PC-3 (cell line): ENCODE measurements around the gene EXD3. TPM values are rescaled to one million over a fixed set of nuclear protein-coding genes. Genes with fewer than 3 reads are reported as not detected.

ENCODE experiments used
- ATAC-seq: fragments of 200-7000 bp; cut with Tn5 transposase; 2 replicates; pipeline ENCODE4 v1.9.1; 2020; ENCODE audit warnings: mild to moderate bottlenecking, moderate library complexity
- BruUV-seq: library from RNA; stranded (reverse); fragments of 400-500 nt; replicated peaks from 2 replicates; lab custom pipeline; 2021; lab: Mats Ljungman, UMichigan
- CTCF ChIA-PET: fragments of 300-600 bp; sonication (Branson Sonifier 250); formaldehyde crosslinking; loops from one replicate; lab custom pipeline; 2022; ENCODE audit warnings: antibody characterized with exemption; lab: Charles Lee
- POLR2A ChIA-PET: fragments of 300-600 bp; sonication (Branson Sonifier 250); formaldehyde crosslinking; loops from one replicate; lab custom pipeline; 2022; ENCODE audit warnings: antibody characterized with exemption; ENCODE audit not compliant: unreplicated experiment; lab: Charles Lee
- DNase-seq: peaks from one replicate; pipeline ENCODE4 v3.0.0-alpha.2; 2015
- H2AFZ ChIP-seq: fragments of 300-600 bp; sonication (generic); 2 replicates; pipeline ENCODE4 v1.6.0; 2016; ENCODE audit warnings: antibody characterized with exemption, low read length
- H3F3A ChIP-seq: fragments of 300-600 bp; sonication (generic); one replicate; pipeline ENCODE4 v1.6.0; 2017; ENCODE audit warnings: antibody characterized with exemption, low read length, control low read depth, mild to moderate bottlenecking; ENCODE audit not compliant: unreplicated experiment
- H3K27ac ChIP-seq: fragments of 300-600 bp; sonication (generic); 2 replicates; pipeline ENCODE4 v1.5.1; 2016; ENCODE audit warnings: mild to moderate bottlenecking, low read length
- H3K27me3 ChIP-seq: fragments of 300-600 bp; sonication (generic); 2 replicates; pipeline ENCODE4 v1.6.1; 2016; ENCODE audit warnings: low read length, mixed read lengths
- H3K36me3 ChIP-seq: fragments of 300-600 bp; sonication (generic); 2 replicates; pipeline ENCODE4 v1.6.1; 2016; ENCODE audit warnings: low read depth, mixed run types, low read length, mixed read lengths
- H3K4me1 ChIP-seq: fragments of 300-600 bp; sonication (generic); 2 replicates; pipeline ENCODE4 v1.5.1; 2016; ENCODE audit warnings: low read length; ENCODE audit not compliant: insufficient read depth
- H3K4me2 ChIP-seq: fragments of 300-600 bp; sonication (generic); 2 replicates; pipeline ENCODE4 v1.6.0; 2016; ENCODE audit warnings: low read length
- H3K4me3 ChIP-seq: fragments of 300-600 bp; sonication (generic); 2 replicates; pipeline ENCODE4 v1.5.1; 2016; ENCODE audit warnings: mild to moderate bottlenecking, low read length, mixed read lengths
- H3K79me2 ChIP-seq: fragments of 300-600 bp; sonication (generic); 2 replicates; pipeline ENCODE4 v1.6.1; 2017; ENCODE audit warnings: low read length, mixed read lengths
- H3K9ac ChIP-seq: fragments of 300-600 bp; sonication (generic); 2 replicates; pipeline ENCODE4 v1.6.0; 2016; ENCODE audit warnings: mild to moderate bottlenecking, low read length
- H3K9me2 ChIP-seq: fragments of 300-600 bp; sonication (generic); replicated peaks from 2 replicates; pipeline ENCODE4 v1.6.1; 2016; ENCODE audit warnings: mixed run types, low read length, mixed read lengths
- H3K9me3 ChIP-seq: fragments of 300-600 bp; sonication (generic); 2 replicates; pipeline ENCODE4 v1.6.1; 2016; ENCODE audit warnings: low read length, mixed read lengths
- H4K20me1 ChIP-seq: fragments of 300-600 bp; sonication (generic); 2 replicates; pipeline ENCODE4 v1.6.1; 2016; ENCODE audit warnings: low read length, mixed read lengths
- EZH2 ChIP-seq: fragments of 300-600 bp; sonication (generic); IDR thresholded peaks from one replicate; pipeline ENCODE4 v1.6.1; 2017; ENCODE audit warnings: antibody characterized with exemption, mild to moderate bottlenecking, low read length; ENCODE audit not compliant: unreplicated experiment
- EZH2phosphoT487 ChIP-seq: fragments of 300-600 bp; sonication (generic); IDR thresholded peaks from 2 replicates; pipeline ENCODE4 v1.6.1; 2018; ENCODE audit warnings: mild to moderate bottlenecking, antibody characterized with exemption, low read length, borderline replicate concordance
- intact Hi-C: fragments of 100-400 bp; cut with micrococcal nuclease; formaldehyde crosslinking; loops from 2 replicates; pipeline ENCODE4 v1.9.0; 2023
- total RNA-seq: library from RNA; depleted of rRNA; stranded (reverse); fragments of >200 nt; gene quantifications from 2 replicates; pipeline ENCODE4 v1.2.3, GENCODE V29; 2014
- TF ChIP-seq, protein P1 (sequence below): fragments of 300-600 bp; sonication (generic); conservative IDR thresholded peaks from 2 replicates; pipeline ENCODE4 v1.5.1; 2017; ENCODE audit warnings: antibody characterized with exemption, low read depth, mild to moderate bottlenecking, low read length

Gene EXD3
- total RNA-seq, 1 experiment from 2014 or later: 1.9 TPM

DNA sequence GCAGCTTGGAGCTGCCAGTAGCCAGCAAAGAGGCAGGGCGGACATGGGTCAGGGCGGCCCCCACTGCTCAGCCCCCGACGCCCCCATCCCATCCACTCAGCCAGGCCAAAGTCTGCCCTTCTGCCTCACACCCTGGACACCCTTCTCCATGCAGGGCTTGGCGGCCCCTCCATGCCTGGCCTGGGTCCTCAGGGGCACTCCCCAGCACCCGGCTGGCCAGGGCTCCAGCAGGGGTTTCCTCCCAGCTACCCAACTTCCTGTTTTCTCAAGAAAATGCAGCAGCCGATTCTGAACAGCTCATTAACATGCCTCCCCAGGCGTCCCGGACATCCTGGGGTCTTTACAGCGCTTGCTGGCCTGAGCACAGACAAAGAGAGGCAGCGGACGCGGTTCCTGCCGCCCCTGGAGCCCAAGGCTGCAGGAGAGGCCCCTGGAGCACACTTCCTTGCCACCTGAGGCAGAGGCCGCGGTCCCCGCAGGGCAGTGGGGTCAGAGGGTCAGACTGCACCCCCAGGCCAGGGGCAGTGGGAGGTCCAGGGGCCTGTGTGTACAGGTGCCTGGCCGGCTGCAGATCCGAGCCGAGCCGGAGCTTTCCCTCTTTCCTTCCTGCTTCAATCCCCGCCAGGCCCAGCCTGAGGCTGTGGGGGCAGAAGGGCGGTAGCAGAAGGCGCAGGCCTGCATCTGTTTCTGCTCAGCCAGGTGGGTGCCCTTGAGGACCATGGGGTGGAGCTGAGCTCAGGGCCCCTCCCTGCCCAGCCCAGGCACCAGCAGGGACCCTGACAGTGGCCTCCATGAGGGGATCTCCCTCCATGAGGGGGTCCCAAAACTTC, 102.2 kb downstream of the EXD3 start:
- Histone ChIP-seq H3K4me2 (no peak overlapping the region), H2AFZ (no peak overlapping the region), H3K9ac (no peak overlapping the region), H3K36me3 (no peaks in the 10 kb centered on the region), H3K27ac (no peak overlapping the region), H3K4me1 (peaks cover 5% of the 10 kb centered on the region; the same call in 1 of the 2 replicates), H3K4me3 (no peak overlapping the region), H4K20me1 (no peaks in the 10 kb centered on the region), H3F3A (no peaks in the 10 kb centered on the region), H3K9me3 (no peaks in the 10 kb centered on the region), H3K9me2 (no peaks in the 10 kb centered on the region), H3K27me3 (no peaks in the 10 kb centered on the region), H3K79me2 (no peaks in the 10 kb centered on the region)
- intact Hi-C loops: no loop called here
- TF ChIP-seq EZH2phosphoT487: no peak
- TF ChIP-seq, protein P1, sequence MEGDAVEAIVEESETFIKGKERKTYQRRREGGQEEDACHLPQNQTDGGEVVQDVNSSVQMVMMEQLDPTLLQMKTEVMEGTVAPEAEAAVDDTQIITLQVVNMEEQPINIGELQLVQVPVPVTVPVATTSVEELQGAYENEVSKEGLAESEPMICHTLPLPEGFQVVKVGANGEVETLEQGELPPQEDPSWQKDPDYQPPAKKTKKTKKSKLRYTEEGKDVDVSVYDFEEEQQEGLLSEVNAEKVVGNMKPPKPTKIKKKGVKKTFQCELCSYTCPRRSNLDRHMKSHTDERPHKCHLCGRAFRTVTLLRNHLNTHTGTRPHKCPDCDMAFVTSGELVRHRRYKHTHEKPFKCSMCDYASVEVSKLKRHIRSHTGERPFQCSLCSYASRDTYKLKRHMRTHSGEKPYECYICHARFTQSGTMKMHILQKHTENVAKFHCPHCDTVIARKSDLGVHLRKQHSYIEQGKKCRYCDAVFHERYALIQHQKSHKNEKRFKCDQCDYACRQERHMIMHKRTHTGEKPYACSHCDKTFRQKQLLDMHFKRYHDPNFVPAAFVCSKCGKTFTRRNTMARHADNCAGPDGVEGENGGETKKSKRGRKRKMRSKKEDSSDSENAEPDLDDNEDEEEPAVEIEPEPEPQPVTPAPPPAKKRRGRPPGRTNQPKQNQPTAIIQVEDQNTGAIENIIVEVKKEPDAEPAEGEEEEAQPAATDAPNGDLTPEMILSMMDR: no peak
- no peak for TF ChIP-seq EZH2
- no peak for DNase-seq
- no peak for ATAC-seq
- no TSS peak for BruUV-seq
- ChIA-PET POLR2A (no interaction called here), CTCF (no interaction called here)

DNA sequence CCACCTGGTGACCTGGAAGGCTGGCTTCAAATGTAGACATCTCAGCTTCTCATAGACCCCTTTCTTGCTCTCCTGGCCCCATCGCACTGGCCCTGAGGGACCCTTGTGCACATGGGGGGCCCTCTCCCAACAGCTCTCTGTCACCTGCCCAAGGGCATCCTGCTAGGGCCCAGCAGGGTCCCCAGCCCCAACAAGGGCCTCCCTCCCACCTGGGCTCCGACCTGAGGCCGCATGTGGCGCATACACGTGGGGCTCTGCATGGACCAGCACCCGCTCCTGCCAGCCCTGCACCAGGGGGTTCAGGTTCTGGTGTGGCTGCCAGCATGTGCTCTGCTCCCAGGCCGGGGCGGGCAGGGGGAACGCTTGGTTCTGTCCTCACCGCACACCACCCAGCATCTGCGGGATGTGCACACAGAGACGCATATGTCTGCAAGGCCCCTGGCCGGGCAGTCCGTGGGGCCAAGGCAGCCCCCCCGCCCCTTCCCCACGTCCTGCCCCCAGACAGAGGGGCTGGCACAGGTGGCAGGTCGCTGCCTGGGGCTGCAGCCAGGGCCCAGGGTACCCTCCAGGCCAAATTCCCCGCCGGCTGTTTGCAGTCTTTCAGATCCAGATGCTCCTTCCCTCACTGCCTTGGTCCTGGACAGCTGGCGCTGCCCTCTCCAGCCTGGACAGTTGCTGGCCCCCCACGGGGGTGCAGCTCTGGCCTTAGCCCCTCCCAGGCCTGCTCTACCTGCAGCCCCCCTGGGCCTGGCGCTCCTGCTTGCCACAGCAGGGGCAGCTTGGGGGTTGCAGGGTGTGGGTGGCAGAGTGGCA, 103.0 kb downstream of the EXD3 start:
- Histone ChIP-seq H3K9me3 (no peaks in the 10 kb centered on the region), H3K9ac (no peak overlapping the region), H4K20me1 (no peaks in the 10 kb centered on the region), H3F3A (no peaks in the 10 kb centered on the region), H3K9me2 (no peaks in the 10 kb centered on the region), H3K79me2 (no peaks in the 10 kb centered on the region), H3K4me2 (no peak overlapping the region), H3K4me1 (peaks cover 9% of the 10 kb centered on the region; the same call in 1 of the 2 replicates), H3K27me3 (no peaks in the 10 kb centered on the region), H3K36me3 (no peaks in the 10 kb centered on the region), H3K27ac (no peak overlapping the region), H2AFZ (no peak overlapping the region), H3K4me3 (no peak overlapping the region)
- ATAC-seq (no peak), DNase-seq (no peak)
- ChIA-PET POLR2A (no interaction called here), CTCF (no interaction called here)
- TF ChIP-seq EZH2 (no peak), EZH2phosphoT487 (no peak)
- TF ChIP-seq, protein P1: no peak
- no TSS peak for BruUV-seq
- intact Hi-C loops: no loop called here
